NCI-H345 treated with DMSO at 0.1 percent for 48 hours (cell line): ENCODE data around the gene PRPS1.
"Not testable (repeated sequence)": the region's sequence is repeated elsewhere in the genome, so short reads cannot be mapped to it uniquely, and the experiment has no call there.

ENCODE experiments used
- DNase-seq: peaks from one replicate; lab custom pipeline; 2025; ENCODE audit not compliant: unreplicated experiment; lab: John Stamatoyannopoulos, UW

PRPS1 gene

GRCh38 chrX:107629540-107629909 is 1.2 kb downstream of the PRPS1 start:
- peak; percentile 3 for DNase-seq

DNA sequence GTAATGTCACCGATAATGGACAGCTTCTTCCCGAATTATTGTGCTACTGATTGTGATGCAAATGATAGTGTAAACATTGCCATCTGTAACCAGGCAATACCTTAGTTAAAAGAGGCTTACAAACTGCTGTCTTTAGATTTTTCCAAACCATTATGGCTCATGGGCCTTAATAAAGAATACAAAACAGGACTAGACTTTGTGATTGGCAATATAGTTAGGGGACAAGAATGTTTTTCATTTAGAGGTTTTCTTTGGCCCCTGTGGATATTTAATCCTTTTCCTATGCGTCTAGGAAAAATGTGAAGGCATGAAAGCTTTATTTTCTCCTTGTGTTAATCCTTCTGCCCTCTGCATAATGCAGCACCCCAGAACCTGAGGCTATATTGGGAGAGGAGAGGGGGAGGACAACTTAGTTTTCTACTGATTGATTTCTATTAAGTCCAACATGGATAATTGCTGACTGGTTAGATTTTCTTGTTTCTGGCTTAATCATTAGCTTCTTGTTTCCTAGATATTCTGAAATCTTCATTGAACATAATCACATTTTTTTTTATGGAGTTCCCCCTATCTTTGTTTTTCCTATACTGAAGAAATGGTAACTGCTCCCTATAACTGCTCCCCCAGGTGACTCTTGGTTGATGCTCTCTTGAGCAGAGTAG is 1.9 kb downstream of the PRPS1 start:
- no peak for DNase-seq

GRCh38 chrX:107632346-107632745 is 4.0 kb downstream of the PRPS1 start:
- DNase-seq = no peak

DNA sequence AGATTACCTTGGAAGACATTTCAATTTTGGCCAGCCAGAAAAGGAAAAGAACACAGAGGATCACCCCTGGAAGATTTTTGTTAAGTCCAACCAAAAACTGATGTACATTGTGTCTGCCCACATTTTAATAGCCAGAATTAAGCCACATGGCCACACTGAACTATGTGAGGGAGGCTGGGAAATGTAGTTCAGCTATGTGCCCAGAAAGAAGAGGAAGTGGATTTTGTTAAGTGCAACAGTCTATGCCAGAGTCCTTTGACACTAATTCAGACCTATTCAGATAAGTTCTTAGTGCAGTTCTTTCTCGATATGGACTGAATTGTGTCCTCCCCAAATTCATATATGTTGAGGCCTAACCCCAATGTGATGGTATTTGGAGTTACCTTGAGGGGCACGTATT is 18.4 kb downstream of the PRPS1 start:
- DNase-seq = no peak

DNA sequence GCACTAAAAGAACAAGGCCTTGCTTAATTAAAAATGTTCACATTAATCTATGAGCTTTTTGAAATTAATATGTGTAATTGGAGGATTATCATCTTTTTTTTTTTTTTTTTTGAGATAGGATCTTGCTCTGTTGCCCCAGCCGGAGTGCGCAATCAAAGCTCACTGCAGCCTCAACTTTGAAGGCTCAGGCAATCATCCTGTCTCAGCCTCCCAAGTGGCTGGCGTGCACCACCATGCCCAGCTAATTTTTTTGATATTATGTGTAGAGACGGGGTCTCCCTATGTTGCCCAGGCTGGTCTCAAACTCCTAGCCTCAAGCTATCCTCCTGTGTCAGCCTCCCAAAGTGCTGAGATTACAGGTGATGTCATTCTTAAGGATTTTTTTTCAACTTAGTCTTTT is 20.0 kb downstream of the PRPS1 start:
- DNase-seq = no peak

GRCh38 chrX:107654566-107654871 is 26.2 kb downstream of the PRPS1 start:
- DNase-seq = no peak

DNA sequence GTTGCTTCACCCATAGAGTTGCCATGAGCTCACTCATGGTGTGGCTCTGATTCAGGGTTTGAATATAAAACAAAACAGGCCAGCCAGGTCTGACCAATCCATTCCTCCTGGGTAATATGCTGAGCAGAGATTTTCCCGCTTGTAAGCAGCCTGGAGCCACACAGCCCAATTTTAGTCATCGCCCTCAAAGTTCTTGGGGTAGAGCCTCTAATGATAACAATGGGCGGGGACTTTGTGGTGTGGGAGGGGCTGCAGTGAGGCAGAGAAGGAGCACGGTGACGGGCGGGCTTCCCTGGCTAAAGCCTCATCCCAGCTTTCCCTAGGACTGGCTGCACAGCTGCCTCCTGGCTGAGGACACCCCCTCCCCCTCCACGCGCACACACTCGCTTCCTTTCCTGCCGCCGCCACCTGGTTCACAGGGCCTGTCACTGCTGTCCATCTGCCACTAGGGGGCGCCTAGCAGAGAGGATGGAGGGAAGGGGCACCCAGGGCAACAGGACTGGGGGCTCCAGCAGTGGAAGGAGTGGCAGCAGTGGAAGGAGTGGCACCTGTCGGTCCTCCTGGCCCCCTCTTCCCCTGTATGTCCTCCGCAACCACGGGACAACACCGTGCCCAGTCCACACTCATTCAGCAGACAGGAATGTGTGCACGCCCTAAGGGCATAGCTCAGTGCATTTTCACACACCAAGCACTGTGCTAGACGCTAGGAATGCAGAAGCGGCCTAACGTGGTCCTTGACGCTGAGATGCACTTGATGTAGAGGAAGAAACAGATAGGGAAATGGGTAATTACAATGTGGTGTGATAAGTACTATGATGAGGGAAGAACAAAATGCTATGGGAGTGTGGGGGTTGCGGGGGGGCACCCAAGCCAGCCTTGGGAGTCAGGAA is 26.8 kb downstream of the PRPS1 start:
- no peak for DNase-seq

DNA sequence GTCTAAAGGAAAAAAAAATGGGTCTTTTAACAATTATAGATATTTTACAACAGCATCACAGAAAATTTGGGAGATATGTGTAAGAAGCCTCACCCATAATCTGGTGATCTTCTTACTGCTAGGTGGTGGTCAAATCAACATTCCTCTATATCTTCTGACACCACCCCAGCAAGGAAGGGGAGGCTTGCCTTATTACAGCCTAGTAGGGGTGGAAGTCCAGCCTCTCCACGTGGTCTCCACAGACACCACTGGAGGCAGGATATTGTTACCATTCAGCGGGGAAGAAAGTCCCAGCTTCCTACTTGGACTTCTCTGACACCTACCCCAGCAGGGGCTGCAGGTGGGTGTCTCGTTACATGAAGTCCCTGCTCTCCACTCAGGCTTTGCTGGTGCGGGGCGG is 28.7 kb downstream of the PRPS1 start:
- DNase-seq = no peak

GRCh38 chrX:107658660-107659059 is 30.4 kb downstream of the PRPS1 start:
- no peak for DNase-seq

DNA sequence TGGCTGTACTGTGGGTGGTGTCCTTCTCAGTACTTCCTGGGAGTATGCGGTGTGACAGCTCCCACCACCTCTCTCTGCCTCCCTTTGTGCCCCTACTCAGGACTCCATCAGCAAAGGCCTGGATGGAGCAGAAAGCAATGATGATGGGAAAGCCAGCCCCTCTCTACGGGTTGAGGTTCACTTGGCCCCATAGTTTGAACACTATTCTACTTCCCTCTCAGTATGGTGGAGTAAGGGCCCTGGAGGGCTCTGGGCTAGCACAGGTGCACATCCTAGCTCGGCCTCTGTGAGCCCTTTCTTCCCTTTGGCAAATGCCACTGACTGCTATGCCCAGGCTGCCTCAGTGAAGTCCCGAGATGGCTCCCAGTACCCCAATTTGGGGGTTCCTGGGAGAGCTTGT is 31.0 kb downstream of the PRPS1 start:
- DNase-seq = no peak

- peak; percentile 28 for DNase-seq
These were observed 31.5 kb downstream of the PRPS1 start for GRCh38 chrX:107659768-107660167.

GRCh38 chrX:107662145-107662544 is 33.8 kb downstream of the PRPS1 start:
- no peak for DNase-seq

DNA sequence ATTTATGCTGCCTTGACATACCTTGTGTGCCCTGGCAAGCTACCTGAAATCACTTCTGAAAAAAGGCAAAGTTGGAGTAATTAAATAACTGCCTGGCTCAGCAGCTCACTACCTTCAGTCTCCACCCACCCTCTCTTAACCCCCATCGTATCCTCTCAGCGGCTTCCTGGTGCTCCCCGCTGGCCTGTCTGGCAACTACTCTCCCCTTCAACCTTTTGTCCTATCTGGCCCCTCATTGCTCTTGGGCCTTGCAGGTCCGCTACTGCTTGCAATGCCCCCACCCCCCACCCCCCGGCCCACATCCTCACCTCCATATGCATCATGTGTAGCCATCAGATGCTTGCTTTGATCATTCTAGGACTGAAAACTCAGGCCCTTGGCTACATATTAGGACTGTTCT is 34.5 kb downstream of the PRPS1 start:
- DNase-seq = no peak

DNA sequence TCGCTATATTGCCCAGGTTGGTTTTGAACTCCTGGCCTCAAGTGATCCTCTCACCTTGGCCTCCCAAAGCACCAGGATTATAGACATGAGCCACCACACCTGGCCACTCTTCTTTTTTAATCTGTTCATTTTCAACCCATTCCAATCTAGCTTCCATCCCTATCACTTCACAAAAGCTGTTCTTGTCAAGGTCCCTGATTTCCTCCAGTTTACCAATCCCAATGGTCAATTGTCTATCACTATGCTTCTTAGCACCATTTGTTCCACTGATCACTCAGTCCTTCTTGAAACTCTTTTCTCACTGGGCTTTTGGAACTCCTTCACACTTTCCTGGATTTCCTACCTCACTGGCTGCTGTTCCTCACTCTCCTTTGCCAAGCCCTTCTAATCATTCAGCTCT is 38.6 kb downstream of the PRPS1 start:
- DNase-seq = no peak

- DNase-seq = no peak
These were observed 39.1 kb downstream of the PRPS1 start for GRCh38 chrX:107667426-107667825.

GRCh38 chrX:107668710-107669109 is 40.4 kb downstream of the PRPS1 start:
- not testable (repeated sequence) for DNase-seq

GRCh38 chrX:107669261-107669660 is 41.0 kb downstream of the PRPS1 start:
- no peak for DNase-seq

- peak; percentile 27 for DNase-seq
These were observed 41.7 kb downstream of the PRPS1 start for GRCh38 chrX:107669885-107670628.

DNA sequence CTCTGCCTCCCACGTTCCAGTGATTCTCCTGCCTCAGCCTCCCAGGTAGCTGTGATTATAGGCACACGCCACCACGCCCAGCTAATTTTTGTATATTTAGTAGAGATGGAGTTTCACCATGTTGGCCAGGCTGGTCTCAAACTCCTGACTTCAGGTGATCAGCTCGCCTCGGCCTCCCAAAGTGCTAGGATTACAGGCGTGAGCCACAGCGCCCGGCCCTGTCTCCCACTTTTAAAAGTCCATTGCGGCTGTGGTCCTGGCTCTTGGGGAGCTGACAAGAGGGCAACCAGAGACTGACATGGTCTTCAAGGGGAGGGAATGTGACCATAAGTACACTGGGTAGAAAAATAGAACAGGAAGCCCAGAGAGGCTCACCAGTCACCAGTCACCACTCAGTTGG is 42.9 kb downstream of the PRPS1 start:
- DNase-seq = not testable (repeated sequence)

DNA sequence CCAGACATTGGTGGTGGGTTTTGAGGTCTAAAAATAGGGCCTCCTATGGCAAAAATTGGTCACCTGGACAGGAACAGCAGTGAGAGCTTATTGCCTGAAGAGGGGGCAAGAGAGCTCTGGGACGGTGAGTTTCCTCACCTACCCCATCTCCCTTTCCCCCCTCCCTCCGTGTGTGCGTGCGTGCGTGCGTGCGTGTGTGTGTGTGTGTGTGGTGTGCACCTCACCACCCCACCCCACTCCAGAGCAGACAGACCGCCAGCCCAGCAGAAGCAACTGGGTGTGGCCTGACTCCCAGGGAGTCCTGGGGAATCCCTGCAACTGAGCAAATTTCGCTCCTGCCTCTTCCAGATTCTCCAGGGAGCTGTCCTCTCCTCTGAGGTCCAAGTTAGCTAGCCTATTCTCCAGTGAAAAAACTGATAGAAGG is 44.7 kb downstream of the PRPS1 start:
- DNase-seq = peak; percentile 28

GRCh38 chrX:107673431-107673830 is 45.1 kb downstream of the PRPS1 start:
- DNase-seq = no peak

GRCh38 chrX:107673933-107674479 is 45.7 kb downstream of the PRPS1 start:
- DNase-seq = no peak
